Neuronal stem cell (in vitro differentiated cells): ENCODE results near the gene PIM2.

ENCODE experiments used
- DNase-seq: peaks from one replicate; pipeline ENCODE4 v3.0.0-alpha.2; 2013; ENCODE audit warnings: low spot score
- H2AFZ ChIP-seq: one replicate; pipeline ENCODE4 v1.6.1; 2013; ENCODE audit warnings: mild to moderate bottlenecking, low read length, inconsistent platforms
- H2AK5ac ChIP-seq: 2 replicates; pipeline ENCODE4 v1.6.1; 2013; ENCODE audit warnings: low read depth, mild to moderate bottlenecking, inconsistent platforms, low read length, moderate library complexity, mixed read lengths
- H2BK120ac ChIP-seq: 2 replicates; pipeline ENCODE4 v1.6.1; 2013; ENCODE audit warnings: low read depth, mild to moderate bottlenecking, inconsistent platforms, low read length, moderate library complexity, mixed read lengths
- H2BK12ac ChIP-seq: one replicate; pipeline ENCODE4 v1.6.1; 2013; ENCODE audit warnings: low read length, inconsistent platforms
- H2BK15ac ChIP-seq: 2 replicates; pipeline ENCODE4 v1.6.1; 2013; ENCODE audit warnings: mild to moderate bottlenecking, low read length, inconsistent platforms, mixed read lengths
- H2BK5ac ChIP-seq: one replicate; pipeline ENCODE4 v1.6.1; 2013; ENCODE audit warnings: inconsistent platforms, mild to moderate bottlenecking, low read length, moderate library complexity
- H3K14ac ChIP-seq: one replicate; pipeline ENCODE4 v1.6.1; 2013; ENCODE audit warnings: low read length, inconsistent platforms
- H3K18ac ChIP-seq: 2 replicates; pipeline ENCODE4 v1.6.1; 2013; ENCODE audit warnings: low read length, inconsistent platforms
- H3K23ac ChIP-seq: 2 replicates; pipeline ENCODE4 v1.6.1; 2013; ENCODE audit warnings: low read depth, mild to moderate bottlenecking, mixed read lengths, low read length, inconsistent platforms; ENCODE audit not compliant: poor library complexity
- H3K27ac ChIP-seq: replicated peaks from 3 replicates; pipeline ENCODE4 v1.5.1; 2013; ENCODE audit warnings: low read length, inconsistent platforms
- H3K27me3 ChIP-seq, 3 experiments: 2 replicates each; pipeline ENCODE4 v1.6.1; 2013; ENCODE audit warnings: low read length in 3 of 3, mild to moderate bottlenecking in 2 of 3, inconsistent platforms in 1 of 3, low read depth in 1 of 3, mixed read lengths in 1 of 3, moderate library complexity in 1 of 3; ENCODE audit not compliant: control insufficient read depth in 3 of 3, insufficient read depth in 3 of 3
- H3K36me3 ChIP-seq, 2 donors: replicated peaks in 1 of 2; 2 replicates each; pipeline ENCODE4 v1.6.1; 2013; ENCODE audit warnings: low read length in 2 of 2; ENCODE audit not compliant: control insufficient read depth in 2 of 2, insufficient read depth in 2 of 2
- H3K4ac ChIP-seq: 2 replicates; pipeline ENCODE4 v1.6.1; 2013; ENCODE audit warnings: inconsistent platforms, mild to moderate bottlenecking, low read length, moderate library complexity
- H3K4me1 ChIP-seq, 2 donors: 1 replicate in 1 of 2; 2 replicates in 1 of 2; pipeline ENCODE4 v1.6.1; 2013; ENCODE audit warnings: low read length in 2 of 2, low read depth in 1 of 2; ENCODE audit not compliant: control insufficient read depth in 2 of 2, insufficient read depth in 1 of 2
- H3K4me2 ChIP-seq: one replicate; pipeline ENCODE4 v1.6.1; 2013; ENCODE audit warnings: mild to moderate bottlenecking, low read length, inconsistent platforms; ENCODE audit not compliant: insufficient read depth, poor library complexity, severe bottlenecking
- H3K4me3 ChIP-seq, 2 donors: 2 replicates each; pipeline ENCODE4 v1.5.1; 2013; ENCODE audit warnings: low read length in 2 of 2, mild to moderate bottlenecking in 2 of 2, inconsistent platforms in 1 of 2, moderate library complexity in 1 of 2
- H3K79me1 ChIP-seq: one replicate; pipeline ENCODE4 v1.6.1; 2013; ENCODE audit warnings: low read depth, mild to moderate bottlenecking, inconsistent platforms, low read length, moderate library complexity
- H3K9ac ChIP-seq: one replicate; pipeline ENCODE4 v1.6.1; 2013; ENCODE audit warnings: mild to moderate bottlenecking, low read depth, low read length, inconsistent platforms; ENCODE audit not compliant: poor library complexity
- H3K9me3 ChIP-seq, 2 donors: replicated peaks in 1 of 2; 2 replicates each; pipeline versions ENCODE3 to v1.6.1; 2013; ENCODE audit warnings: low read length in 2 of 2, mild to moderate bottlenecking in 2 of 2, inconsistent platforms in 1 of 2, low read depth in 1 of 2, mixed read lengths in 1 of 2, moderate library complexity in 1 of 2; ENCODE audit not compliant: control insufficient read depth in 2 of 2, insufficient read depth in 1 of 2
- H4K8ac ChIP-seq: one replicate; pipeline ENCODE4 v1.6.1; 2013; ENCODE audit warnings: low read depth, mild to moderate bottlenecking, inconsistent platforms, low read length, moderate library complexity
- H4K91ac ChIP-seq: one replicate; pipeline ENCODE4 v1.6.1; 2013; ENCODE audit warnings: low read length, low read depth, mild to moderate bottlenecking, inconsistent platforms; ENCODE audit not compliant: poor library complexity
- WGBS, 2 donors: extraction: QIAGEN DNeasy Blood & Tissue Kit; methylation state at CpG; one replicate each; pipeline ENCODE4 v1.1.7; 2013; ENCODE audit warnings: missing lambda C conversion rate in 2 of 2, mixed read lengths in 1 of 2; ENCODE audit not compliant: insufficient read length in 2 of 2, insufficient replicate concordance in 1 of 2; ENCODE audit errors: extremely low coverage in 2 of 2; 5-methylcytosine and 5-hydroxymethylcytosine counted together

The PIM2 gene

GRCh38 chrX:48913605-48914366, 5.0 kb downstream of the PIM2 start:
- Histone ChIP-seq H2BK120ac (no peak overlapping the region), H3K23ac (no peak overlapping the region), H2BK15ac (no peak overlapping the region), H3K4me3 (no peak overlapping the region), H3K4me1 (peaks cover 0 to 6% of the 10 kb centered on the region in 2 donors), H3K9me3 (no peaks in the 10 kb centered on the region), H4K91ac (no peak overlapping the region), H3K27me3 (no peaks in the 10 kb centered on the region), H3K18ac (no peak overlapping the region), H3K14ac (no peak overlapping the region), H3K4ac (no peak overlapping the region), H4K8ac (no peak overlapping the region), H2AFZ (no peak overlapping the region), H3K9ac (no peak overlapping the region), H2BK5ac (no peak overlapping the region), H3K79me1 (no peaks in the 10 kb centered on the region), H2AK5ac (no peak overlapping the region), H2BK12ac (no peak overlapping the region), H3K4me2 (no peak overlapping the region), H3K36me3 (peaks cover 0 to 16% of the 10 kb centered on the region in 2 donors), H3K27ac (no peak overlapping the region)
- no peak for DNase-seq
- WGBS, 2 donors: no CpG with 5 or more reads among the region's 5 CpGs

GRCh38 chrX:48911412-48912182, 7.2 kb downstream of the PIM2 start, which contains the start of gene SLC35A2:
SLC35A2 (minus strand) TSS chrX:48911646; CDS start chrX:48911636, 10 bp downstream.
- peak within 1 kb of the TSS; percentile 64 to 97 for H3K4me3 ChIP-seq
- H3K9me3 ChIP-seq: no peaks in the 10 kb centered on the region
- no peak within 1 kb of the TSS for H3K14ac ChIP-seq
- H3K36me3 ChIP-seq: peaks cover 0 to 21% of the 10 kb centered on the region in 2 donors
- peak within 1 kb of the TSS; percentile 96 for H3K23ac ChIP-seq
- H3K27ac ChIP-seq: peak within 1 kb of the TSS; percentile 70
- H2BK15ac ChIP-seq: no peak within 1 kb of the TSS
- H3K27me3 ChIP-seq: no peaks in the 10 kb centered on the region
- H3K79me1 ChIP-seq: no peaks in the 10 kb centered on the region
- no peak within 1 kb of the TSS for H4K91ac ChIP-seq
- peak within 1 kb of the TSS; percentile 90 for H3K9ac ChIP-seq
- no peak within 1 kb of the TSS for H2BK12ac ChIP-seq
- peak; percentile 48 for DNase-seq
- no peaks in the 10 kb centered on the region for H3K4me1 ChIP-seq
- peak within 1 kb of the TSS; percentile 48 for H3K18ac ChIP-seq
- H3K4ac ChIP-seq: no peak within 1 kb of the TSS
- H2AFZ ChIP-seq: peak within 1 kb of the TSS; percentile 81
- H2AK5ac ChIP-seq: no peak within 1 kb of the TSS
- H3K4me2 ChIP-seq: peak within 1 kb of the TSS; percentile 62
- no CpG with 5 or more reads among the region's 60 CpGs for WGBS, 2 donors
- H2BK5ac ChIP-seq: no peak within 1 kb of the TSS
- no peak within 1 kb of the TSS for H4K8ac ChIP-seq
- no peak within 1 kb of the TSS for H2BK120ac ChIP-seq

- Histone ChIP-seq H3K4ac (no peak overlapping the region), H3K27me3 (no peaks in the 10 kb centered on the region), H3K9me3 (no peaks in the 10 kb centered on the region), H3K4me3 (peak overlapping the region; percentile 64 to 97), H3K9ac (peak overlapping the region; percentile 90), H2BK120ac (no peak overlapping the region), H3K27ac (no peak overlapping the region), H3K4me1 (no peaks in the 10 kb centered on the region), H2AK5ac (no peak overlapping the region), H2AFZ (peak overlapping the region; percentile 81), H2BK5ac (no peak overlapping the region), H3K4me2 (peak overlapping the region; percentile 62), H3K79me1 (no peaks in the 10 kb centered on the region), H2BK15ac (no peak overlapping the region), H3K18ac (no peak overlapping the region), H4K91ac (no peak overlapping the region), H4K8ac (no peak overlapping the region), H3K23ac (peak overlapping the region; percentile 96), H3K36me3 (peaks cover 0 to 25% of the 10 kb centered on the region in 2 donors), H2BK12ac (no peak overlapping the region), H3K14ac (no peak overlapping the region)
- WGBS, 2 donors: no CpG with 5 or more reads among the region's 12 CpGs
- no peak for DNase-seq
Measured at GRCh38 chrX:48910926-48911411, 7.9 kb downstream of the PIM2 start.
